GM18951 (cell line): ENCODE measurements around the gene SLC2A5.
"Not testable (repeated sequence)": the region's sequence is repeated elsewhere in the genome, so short reads cannot be mapped to it uniquely, and the experiment has no call there.

Experiments used
- POLR2A ChIP-seq: IDR thresholded peaks from 4 replicates; pipeline ENCODE4 v1.6.1; 2011; ENCODE audit warnings: mild to moderate bottlenecking; ENCODE audit not compliant: insufficient read length, insufficient read depth; ENCODE audit errors: extremely low read depth
- in situ Hi-C: fragments of 300-500 bp; cut with MboI; formaldehyde crosslinking; loops from one replicate; pipeline ENCODE4 v1.12.0; 2022; ENCODE audit warnings: low sequenced_read_pairs, mixed read lengths, inconsistent platforms; ENCODE audit not compliant: unreplicated experiment

The SLC2A5 gene

DNA sequence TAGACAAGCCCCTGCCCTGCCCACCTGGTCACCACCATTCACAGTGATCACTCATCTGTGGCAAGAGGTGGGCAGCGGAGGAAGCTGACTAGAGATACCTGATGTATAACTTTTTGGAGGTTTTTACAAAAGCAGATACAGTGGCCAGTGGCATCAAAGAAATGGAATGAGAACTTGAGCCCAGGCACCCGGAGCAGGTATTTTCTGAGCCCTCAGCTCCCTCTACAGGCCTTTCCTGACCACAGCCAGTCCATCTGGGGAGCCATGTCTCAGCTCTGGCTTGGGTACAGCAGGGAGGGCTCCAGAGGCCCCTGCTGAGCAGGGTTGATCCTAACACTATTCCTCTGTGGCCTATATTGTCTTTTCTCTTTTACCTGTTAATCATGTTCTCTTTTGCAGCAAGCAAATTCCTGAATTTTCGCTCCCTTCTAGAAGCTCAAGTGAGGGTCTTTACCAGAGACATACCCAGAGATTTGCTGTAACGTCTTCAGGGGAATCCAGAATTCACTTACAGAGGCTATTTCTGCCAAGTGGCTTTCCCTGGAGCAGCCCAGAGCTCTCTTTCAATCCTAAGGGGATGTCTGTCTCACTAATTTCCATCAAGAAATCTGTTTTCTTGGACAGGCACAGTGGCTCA, 32.2 kb upstream of the SLC2A5 start:
- no peak for TF ChIP-seq POLR2A
- in situ Hi-C loops = loop anchor here (10.0 kb wide), 2 partner anchors 87 to 93 kb away; no protein-coding TSS in a partner anchor

DNA sequence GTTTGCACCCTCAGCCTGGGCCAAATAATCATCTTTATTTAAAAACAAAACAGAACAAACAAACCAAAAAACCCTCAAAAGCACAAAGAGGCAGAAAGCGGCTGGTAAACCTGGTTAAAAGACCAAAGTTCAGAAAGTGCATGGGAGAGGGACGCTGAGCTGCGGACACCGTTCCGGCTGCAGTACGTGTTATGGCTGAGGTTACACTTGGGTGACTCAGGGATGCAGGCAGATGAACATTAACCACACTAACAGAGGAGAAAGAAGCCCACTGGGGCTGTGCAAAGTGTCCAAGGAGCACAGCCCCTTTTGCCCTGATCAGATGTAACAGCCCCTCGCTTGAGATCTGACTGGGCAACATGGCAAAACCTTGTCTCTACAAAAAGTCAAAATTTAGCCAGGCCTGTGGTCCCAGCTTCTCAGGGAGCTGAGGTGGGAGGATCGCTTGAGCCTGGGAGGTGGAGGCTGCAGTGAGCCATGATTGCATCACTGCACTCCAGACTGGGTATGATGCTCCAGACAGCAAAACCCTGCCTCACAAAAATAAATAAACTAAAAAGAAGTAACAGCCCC, 31.1 kb upstream of the SLC2A5 start:
- in situ Hi-C loops = loop anchor here (10.0 kb wide), 2 partner anchors 86 to 94 kb away; no protein-coding TSS in a partner anchor
- TF ChIP-seq POLR2A = no peak

DNA sequence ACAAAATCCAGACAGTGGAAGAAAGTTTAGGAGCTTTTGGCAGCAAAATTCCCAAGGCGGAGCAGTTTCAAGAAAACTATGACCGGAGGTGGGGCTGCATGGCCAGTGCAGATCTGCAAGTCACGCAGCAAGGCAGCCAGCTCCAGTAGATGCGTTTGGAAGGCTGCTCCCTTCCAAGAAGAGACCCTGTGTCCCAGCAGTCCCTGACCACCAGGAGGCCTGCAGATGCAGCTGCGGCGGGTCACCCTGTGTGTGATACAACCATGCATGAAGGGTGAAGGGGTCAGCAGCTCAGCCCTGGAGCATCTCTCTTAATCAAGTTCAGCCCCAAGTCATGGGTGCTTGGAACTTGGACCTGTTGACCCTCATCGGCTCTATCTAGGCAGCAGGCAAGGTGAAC, 30.1 kb upstream of the SLC2A5 start:
- in situ Hi-C loops = no loop called here

DNA sequence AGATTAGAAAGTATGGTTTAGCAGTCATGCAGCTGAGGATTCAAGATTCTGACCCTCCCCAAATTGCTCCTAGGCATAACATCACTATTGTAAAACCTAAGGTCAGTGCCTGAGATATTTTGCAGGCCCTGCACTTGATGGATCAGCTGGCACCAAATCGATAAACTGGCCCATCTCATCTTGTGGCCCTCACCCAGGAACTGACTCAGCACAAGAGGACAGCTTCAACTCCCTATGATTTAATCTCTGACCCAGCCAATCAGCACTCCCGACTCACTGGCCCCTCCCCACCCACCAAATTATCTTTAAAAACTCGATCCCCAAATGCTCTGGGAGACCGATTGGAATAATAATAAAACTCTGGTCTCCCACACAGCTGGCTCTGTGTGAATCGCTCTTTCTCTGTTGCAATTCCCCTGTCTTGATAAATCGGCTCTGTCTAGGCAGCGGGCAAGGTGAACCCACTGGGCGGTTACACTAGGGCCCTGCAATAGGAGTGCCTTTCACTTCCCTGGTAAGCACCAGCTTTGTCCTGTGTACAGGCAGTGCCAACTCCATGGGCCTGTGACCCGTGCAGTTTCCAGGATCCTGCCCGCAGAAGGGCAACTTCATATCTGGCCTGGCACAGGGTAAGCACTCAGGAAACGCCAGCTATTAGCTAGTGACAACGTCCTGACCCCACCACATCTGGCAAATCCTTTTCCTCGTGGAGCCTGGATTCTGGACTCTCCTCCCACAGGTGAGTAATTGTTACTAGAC, 28.7 kb upstream of the SLC2A5 start:
- in situ Hi-C loops = no loop called here
- TF ChIP-seq POLR2A = no peak

More for the DNA sequence above, 30.1 kb upstream of the SLC2A5 start:
- no peak for TF ChIP-seq POLR2A

DNA sequence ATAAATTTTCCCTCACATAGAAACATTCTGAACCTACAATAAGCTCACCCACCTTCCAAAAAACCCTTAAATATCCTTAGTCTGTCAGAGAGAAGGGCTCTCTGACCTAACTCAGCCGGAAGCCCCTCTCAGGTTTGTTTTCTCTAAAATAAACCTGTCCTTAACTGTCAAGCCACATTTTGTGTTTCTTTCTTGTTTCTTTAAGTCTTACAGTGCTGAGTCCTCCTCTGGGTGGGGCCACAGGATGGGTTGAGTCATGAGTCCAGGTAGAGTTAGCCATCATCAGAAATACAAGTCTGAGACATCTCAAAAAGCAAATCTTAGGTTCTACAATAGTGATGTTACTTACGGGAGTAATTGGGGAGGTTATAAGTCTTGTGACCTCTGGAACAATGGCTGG, 26.4 kb upstream of the SLC2A5 start:
- TF ChIP-seq POLR2A = no peak
- in situ Hi-C loops = no loop called here

DNA sequence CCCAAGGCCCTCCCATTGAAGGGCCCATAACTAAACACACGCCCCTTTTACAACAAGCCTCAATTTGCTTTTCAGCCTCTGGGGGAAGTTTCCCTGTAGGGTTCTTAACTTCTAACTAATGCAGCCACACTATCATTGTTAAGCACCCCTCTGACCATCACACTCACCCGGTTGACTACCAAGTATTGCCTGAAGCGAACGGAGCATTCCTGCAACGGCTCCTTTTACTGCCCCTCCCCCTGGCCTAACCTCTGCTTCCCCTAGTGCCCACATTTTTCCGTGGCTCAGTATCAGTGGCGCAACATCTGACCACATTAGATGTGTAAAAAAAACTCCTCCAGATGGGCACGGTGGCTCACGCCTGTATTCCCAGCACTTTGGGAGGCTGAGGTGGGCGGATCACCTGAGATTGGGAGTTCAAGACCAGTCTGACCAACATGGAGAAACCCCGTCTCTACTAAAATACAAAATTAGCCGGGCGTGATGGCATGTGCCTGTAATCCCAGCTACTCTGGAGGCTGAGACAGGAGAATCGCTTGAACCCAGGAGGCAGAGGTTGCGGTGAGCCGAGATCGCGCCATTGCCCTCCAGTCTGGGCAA, 24.7 kb upstream of the SLC2A5 start:
- in situ Hi-C loops = not testable (repeated sequence)

DNA sequence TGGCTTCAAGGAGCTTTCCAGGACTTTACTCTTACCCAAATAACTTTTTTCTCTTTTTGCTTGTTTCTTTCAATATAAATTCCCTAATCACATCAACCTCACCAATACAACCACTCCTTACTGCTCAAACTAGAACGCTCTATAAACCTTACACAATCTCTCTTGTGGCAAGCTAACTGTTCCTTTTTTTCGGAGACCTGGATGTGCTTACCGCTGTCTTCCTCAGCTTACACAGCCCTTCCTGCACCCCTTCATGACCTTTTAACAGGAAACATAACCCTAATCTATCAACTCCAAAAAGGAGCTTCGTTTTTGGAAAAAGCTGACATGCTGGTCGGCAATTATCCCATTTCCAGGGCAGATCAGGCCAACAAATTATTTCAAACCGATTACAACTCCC, 24.1 kb upstream of the SLC2A5 start:
- in situ Hi-C loops = no loop called here
- no peak for TF ChIP-seq POLR2A

DNA sequence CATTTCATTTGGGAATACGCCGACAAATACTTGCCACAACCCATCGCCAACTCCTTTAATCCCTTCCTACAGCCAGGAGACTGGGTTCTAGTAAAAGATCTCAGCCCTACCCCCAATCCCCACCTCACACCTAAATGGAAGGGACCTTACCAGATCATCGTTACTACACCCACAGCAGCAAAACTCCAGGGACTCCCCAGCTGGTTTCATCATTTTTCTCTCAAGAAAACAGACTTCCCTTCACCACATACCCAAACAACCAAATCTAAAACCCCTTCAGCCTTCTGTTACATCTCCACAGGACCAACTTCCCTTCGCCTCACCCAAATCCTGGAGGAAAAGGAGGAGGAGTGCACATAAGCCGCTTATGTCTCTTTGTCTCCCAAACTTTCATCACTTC, 23.7 kb upstream of the SLC2A5 start:
- TF ChIP-seq POLR2A = no peak
- in situ Hi-C loops = no loop called here

DNA sequence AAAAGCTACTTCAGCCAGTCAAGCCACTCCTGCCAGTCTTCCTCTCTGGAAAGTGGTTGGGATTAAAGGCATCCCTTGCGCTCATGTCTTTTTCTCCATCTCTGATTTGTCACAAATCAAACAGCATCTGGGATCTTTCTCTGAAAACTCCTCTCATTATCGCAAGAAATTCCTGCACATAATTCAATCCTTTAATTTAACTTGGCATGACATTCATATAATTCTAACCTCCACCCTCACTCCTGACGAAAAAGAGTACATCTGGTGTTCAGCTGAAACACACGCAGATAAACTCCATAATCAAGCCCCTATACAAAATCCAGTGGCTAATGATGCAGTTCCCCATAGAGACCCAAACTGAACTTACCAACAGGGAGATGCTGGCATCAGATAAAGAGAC, 19.4 kb upstream of the SLC2A5 start:
- no peak for TF ChIP-seq POLR2A
- in situ Hi-C loops = no loop called here

DNA sequence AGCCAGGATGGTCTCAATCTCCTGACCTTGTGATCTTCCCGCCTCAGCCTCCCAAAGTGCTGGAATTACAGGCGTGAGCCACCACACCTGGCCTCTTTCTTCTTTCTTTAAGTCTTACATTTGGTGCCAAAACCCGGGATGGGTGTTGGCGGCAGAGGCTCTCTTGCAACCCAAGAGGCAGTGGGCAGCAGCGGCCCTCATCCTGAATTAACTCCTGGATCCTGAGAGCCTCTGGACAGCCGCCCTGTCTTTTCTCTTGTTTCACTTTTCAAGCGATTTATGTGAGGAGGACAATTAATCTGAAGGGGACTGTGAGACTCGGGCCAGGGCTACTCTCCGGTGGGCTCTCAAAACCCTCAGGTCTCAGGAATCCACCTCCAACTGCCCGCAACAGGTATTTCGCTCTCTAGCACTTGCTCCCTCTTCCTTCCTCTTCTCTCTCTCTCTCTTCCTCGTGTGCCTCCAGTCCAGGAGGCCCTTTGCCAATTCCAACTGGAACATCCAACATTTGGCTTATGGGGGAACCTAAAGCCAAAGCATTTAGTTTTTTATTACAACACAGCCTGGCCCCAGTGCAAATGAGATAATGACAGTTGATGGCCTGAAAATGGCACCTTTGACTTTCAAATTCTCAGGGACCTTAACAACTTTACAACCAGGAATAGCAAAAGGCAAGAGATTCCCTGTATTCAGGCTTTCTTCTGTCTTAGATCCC, 18.1 kb upstream of the SLC2A5 start:
- TF ChIP-seq POLR2A = no peak

DNA sequence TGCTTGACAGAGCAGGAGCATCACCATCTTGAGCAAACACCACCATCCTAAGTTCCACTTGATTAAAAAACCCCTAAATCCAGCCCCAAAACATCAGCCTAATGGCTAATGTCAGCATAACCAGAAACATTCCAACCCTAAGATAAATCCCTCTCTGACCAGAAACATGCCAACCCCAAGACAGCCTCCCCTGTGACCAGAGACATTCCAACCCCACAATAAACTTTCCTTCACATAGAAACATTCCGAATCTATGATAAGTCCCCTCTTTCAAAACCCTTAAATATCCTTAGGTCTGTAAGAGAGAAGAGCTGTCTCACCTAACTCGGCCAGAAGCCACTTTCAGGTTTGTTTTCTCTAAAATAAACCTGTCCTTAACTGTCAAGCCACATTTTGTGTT, 17.4 kb upstream of the SLC2A5 start:
- no peak for TF ChIP-seq POLR2A

More for the DNA sequence above, 18.1 kb upstream of the SLC2A5 start:
- in situ Hi-C loops = no loop called here

DNA sequence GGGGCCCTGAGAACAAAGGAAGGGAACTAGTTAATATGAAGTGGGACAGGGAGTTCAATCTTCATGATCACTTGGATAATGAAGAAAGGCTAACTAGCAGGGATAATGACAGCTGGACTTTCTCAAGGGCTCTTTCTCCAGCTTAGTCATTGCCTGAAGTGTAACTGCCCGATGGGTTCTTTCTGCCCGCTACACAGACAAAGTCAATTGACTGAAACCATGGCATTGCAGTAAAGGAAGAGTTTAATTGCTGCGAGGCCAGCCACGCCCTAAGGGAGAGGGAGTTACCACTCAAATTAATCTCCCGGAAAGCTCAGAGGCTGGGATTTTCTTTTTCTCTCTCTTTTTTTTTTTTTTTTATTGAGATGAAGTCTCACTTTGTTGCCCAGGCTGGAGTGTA, 16.6 kb upstream of the SLC2A5 start:
- no peak for TF ChIP-seq POLR2A
- in situ Hi-C loops = no loop called here

More for the DNA sequence above, 17.4 kb upstream of the SLC2A5 start:
- in situ Hi-C loops = no loop called here
